22Rv1 (cell line): ENCODE measurements around the gene PCP4.
"Not testable (repeated sequence)": the region's sequence is repeated elsewhere in the genome, so short reads cannot be mapped to it uniquely, and the experiment has no call there.

Experiments
- H3K27ac ChIP-seq: fragments of 450-650 bp; 2 replicates; pipeline ENCODE4 v1.5.1; 2017
- ZFX ChIP-seq: fragments of 450-650 bp; IDR thresholded peaks from 2 replicates; pipeline ENCODE4 v1.6.1; 2017; ENCODE audit warnings: antibody characterized with exemption, borderline replicate concordance
- TF ChIP-seq, protein P1 (sequence below): fragments of 450-650 bp; IDR thresholded peaks from 2 replicates; pipeline ENCODE4 v1.5.1; 2017; ENCODE audit warnings: mild to moderate bottlenecking

The PCP4 gene

DNA sequence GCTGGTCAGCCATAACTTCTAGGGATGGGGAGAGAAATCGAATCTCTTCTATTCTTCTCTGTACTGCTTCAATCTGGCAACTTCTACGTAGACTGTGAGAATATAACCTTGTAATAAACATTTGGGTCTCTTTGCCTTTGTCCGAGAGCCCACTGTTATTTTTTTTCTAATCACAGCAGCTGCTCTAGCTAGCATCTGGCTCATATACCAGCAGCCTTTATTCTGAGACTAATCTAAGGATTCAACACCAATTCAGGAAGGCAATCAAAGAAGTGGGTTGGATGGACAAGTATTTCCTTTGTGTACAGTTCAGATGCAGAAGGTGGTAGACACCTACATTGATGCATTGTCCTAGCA lies 15.6 kb downstream of the PCP4 start:
- no peak overlapping the region for H3K27ac ChIP-seq
- TF ChIP-seq, protein P1, sequence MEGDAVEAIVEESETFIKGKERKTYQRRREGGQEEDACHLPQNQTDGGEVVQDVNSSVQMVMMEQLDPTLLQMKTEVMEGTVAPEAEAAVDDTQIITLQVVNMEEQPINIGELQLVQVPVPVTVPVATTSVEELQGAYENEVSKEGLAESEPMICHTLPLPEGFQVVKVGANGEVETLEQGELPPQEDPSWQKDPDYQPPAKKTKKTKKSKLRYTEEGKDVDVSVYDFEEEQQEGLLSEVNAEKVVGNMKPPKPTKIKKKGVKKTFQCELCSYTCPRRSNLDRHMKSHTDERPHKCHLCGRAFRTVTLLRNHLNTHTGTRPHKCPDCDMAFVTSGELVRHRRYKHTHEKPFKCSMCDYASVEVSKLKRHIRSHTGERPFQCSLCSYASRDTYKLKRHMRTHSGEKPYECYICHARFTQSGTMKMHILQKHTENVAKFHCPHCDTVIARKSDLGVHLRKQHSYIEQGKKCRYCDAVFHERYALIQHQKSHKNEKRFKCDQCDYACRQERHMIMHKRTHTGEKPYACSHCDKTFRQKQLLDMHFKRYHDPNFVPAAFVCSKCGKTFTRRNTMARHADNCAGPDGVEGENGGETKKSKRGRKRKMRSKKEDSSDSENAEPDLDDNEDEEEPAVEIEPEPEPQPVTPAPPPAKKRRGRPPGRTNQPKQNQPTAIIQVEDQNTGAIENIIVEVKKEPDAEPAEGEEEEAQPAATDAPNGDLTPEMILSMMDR = no peak

DNA sequence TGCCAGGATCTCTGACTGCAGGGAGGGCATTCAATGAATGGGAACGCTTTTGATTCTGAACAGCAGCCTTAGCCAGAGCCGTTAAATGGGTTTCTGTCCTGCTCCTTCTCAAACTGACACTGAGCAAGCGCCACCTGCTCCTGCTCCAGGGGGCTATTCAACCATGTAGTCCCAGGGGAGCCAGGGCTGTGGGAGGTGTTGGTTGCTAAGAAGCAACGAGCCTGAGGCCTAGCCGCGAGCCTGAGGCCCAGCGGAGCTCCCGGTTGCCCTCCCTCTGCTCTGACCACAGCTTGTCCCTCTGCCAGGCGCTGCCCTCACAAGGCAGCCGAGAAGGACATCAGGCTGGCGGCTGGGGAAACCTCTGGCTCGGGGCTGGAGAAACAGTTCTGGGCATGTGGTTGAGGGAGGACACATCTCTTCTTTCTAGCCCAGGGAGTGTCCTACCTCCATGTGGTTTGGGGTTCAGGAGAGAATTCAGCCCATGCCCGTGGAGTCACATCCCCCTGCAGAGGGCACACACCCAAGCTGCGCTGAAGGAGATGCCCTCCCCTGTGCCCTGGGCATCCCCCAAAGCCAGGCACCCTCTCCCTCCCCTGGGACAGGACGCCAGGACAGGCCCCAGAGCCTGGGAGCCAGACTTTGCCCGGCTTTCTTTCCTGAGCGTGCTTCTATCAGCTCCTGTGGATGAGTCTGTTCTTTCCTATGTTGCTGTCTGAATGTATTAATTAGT lies 18.0 kb downstream of the PCP4 start:
- no peak overlapping the region for H3K27ac ChIP-seq
- no peak for TF ChIP-seq ZFX

DNA sequence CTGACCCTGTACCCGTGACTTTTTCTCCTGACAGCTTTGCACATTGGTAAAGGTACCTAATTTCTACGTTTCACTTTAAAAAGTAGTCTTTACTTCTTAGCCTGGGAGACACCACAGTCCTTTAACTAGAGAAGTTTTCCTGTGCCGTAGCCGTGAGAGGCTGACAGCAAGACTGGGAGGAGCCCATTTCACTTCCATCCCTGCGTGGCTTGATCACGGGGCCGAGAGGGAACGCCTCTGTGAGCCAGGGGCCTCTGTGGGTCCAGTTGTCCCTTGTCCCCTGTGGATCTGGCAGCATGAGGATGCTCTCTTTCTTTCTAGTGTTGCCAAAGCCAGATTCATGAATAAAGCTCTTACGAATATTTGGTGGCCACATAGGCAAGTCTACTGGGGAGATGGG lies 21.6 kb downstream of the PCP4 start:
- no peak for TF ChIP-seq ZFX
- TF ChIP-seq, protein P1 = no peak
- no peak overlapping the region for H3K27ac ChIP-seq

DNA sequence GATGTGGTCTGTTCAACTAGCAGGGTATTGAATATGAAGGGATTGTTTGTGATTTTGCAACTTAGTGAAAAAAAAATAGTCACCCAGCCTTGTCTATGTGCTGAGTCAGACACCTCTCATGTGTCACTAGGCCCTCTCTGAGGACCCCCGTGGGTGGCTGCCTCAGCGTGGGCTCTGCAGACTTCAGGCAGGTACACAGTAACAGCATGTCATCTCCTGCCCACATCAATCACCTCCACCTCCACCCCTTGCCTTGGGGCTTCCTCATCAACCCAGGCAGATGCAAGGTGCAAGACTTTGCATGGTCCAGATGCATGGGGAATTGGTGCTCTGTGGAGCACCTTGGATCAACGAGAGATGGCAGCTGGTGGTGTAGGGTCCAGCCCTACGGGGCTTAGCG lies 23.9 kb downstream of the PCP4 start:
- TF ChIP-seq ZFX = no peak
- TF ChIP-seq, protein P1 = no peak
- H3K27ac ChIP-seq = no peak overlapping the region

DNA sequence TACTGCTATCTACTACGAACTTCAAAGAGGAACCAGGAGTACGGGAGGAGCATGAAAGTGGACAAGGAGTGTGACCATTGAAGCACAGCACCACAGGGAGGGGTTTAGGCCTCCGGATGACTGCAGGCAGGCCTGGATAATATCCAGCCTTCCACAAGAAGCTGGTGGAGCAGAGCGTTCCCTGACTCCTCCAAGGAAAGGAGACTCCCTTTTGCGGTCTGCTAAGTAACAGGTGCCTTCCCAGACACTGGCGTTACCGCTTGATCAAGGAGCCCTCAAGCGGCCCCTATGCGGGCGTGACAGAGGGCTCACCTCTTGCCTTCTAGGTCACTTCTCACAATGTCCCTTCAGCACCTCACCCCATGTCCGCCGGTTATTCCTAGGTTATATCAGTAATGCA lies 24.6 kb downstream of the PCP4 start:
- H3K27ac ChIP-seq = not testable (repeated sequence)

DNA sequence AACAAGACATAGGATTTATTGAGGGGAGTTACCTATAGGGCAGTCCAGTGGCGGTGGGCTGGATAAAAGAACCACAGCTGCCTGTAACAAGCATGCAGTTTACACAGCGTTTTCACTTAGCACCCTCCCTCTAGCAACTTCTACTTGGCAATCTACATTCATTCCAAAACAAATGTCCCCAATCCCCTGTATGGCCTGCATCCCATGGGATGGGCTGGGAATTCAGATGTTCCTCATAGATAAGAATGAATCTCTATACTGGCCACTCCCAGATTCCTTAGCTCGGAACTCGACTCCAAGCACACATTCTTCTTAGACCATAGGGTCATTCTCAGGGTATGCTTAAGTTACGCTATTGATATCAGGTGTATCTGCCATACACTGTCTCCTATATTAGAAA lies 33.3 kb downstream of the PCP4 start:
- TF ChIP-seq, protein P1 = no peak
- no peak for TF ChIP-seq ZFX
- H3K27ac ChIP-seq = no peak overlapping the region

DNA sequence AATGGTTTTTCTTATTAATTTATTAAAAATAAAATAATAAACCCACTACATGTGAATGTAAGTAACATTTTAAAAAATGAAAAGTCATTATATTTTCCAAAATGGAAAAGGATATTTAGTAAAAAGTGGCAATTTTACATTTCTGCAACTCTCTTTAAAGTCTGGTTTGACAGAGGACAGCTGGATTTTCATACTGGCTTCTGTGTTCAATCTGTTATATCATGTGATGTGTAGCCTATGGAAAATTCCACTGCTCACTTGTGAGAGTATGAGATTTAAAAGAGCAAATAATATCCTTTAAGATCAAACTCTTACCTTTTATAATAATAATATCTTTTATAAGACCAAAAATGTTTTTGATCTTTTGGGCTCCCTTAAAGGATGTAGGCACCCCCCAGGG lies 33.7 kb downstream of the PCP4 start:
- TF ChIP-seq, protein P1 = no peak
- TF ChIP-seq ZFX = no peak
- no peak overlapping the region for H3K27ac ChIP-seq

DNA sequence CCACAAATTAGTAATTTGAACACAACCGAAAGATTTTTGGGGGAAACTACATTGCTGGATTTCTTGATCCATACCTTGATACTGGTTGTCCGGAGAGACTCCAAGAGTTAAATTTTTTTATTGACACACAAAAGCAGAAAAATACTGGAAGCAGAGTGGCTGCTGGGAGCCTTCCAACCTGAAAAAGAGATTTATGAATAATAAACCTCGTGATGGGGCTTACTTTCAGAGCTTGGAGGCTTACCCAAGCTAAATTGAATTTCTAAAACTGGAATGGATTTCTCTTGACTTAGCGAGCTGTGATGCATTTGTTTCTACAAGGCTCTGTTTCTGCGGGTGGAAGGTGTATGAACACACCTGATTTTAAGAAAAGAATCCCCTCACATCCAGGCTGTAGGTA lies 35.7 kb downstream of the PCP4 start:
- no peak for TF ChIP-seq ZFX
- TF ChIP-seq, protein P1 = no peak
- H3K27ac ChIP-seq = no peak overlapping the region
